Measurements from ENCODE around the gene CUX1.

DNA sequence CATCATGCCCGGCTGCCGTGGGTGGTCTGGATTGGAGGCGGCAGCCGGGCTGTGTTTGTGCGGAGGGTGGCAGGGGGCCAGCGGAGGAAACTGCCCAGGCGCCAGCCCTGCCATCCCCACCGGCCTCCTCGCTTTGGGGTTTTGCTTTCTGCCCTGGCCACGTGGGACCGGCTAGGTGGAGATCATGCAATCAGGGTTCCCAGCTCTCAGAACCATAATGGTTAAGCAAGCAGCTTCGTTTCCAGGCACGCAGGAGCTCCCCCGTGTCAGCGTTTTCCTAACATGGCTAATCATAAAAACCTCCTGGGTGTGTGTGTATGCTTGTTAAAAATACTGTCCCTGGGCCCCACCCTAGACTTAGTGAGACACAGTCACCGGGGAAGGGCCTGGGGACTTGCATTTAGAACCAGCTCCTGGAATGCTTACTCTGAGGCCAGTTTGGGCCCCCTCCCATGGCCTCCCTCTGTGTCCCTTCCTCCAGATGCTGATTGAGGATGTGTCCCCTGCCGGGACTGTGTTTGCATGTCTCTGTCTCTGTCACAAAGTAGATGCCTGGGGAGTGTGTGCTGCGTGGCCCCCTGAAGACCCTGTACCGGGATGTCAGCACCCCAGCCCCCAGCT is 119.3 kb downstream of the CUX1 start:
- TF ChIP-seq, protein P1, sequence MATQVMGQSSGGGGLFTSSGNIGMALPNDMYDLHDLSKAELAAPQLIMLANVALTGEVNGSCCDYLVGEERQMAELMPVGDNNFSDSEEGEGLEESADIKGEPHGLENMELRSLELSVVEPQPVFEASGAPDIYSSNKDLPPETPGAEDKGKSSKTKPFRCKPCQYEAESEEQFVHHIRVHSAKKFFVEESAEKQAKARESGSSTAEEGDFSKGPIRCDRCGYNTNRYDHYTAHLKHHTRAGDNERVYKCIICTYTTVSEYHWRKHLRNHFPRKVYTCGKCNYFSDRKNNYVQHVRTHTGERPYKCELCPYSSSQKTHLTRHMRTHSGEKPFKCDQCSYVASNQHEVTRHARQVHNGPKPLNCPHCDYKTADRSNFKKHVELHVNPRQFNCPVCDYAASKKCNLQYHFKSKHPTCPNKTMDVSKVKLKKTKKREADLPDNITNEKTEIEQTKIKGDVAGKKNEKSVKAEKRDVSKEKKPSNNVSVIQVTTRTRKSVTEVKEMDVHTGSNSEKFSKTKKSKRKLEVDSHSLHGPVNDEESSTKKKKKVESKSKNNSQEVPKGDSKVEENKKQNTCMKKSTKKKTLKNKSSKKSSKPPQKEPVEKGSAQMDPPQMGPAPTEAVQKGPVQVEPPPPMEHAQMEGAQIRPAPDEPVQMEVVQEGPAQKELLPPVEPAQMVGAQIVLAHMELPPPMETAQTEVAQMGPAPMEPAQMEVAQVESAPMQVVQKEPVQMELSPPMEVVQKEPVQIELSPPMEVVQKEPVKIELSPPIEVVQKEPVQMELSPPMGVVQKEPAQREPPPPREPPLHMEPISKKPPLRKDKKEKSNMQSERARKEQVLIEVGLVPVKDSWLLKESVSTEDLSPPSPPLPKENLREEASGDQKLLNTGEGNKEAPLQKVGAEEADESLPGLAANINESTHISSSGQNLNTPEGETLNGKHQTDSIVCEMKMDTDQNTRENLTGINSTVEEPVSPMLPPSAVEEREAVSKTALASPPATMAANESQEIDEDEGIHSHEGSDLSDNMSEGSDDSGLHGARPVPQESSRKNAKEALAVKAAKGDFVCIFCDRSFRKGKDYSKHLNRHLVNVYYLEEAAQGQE (IDR thresholded peaks at IDR 0.05; ENCODE audit: low read depth), result no peak
- TF ChIP-seq, protein P2, sequence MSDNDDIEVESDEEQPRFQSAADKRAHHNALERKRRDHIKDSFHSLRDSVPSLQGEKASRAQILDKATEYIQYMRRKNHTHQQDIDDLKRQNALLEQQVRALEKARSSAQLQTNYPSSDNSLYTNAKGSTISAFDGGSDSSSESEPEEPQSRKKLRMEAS (IDR thresholded peaks at IDR 0.05), result no peak
- TF ChIP-seq CEBPB (IDR thresholded peaks at IDR 0.05) (no peak), EP300 (IDR thresholded peaks at IDR 0.05; ENCODE audit: borderline replicate concordance) (no peak), TAF1 (IDR thresholded peaks at IDR 0.05; ENCODE audit: low read depth) (no peak), TCF12 (IDR thresholded peaks at IDR 0.05; ENCODE audit: low read depth) (no peak), EGR1 (IDR thresholded peaks at IDR 0.05) (no peak), NFIC (IDR thresholded peaks at IDR 0.05) (no peak)
